Adipocyte (in vitro differentiated cells): ENCODE results near the gene ALG1L2.
A peak's percentile ranks its signal among the peaks of the same experiment; 100 is the strongest.
"Not testable (repeated sequence)": the region's sequence is repeated elsewhere in the genome, so short reads cannot be mapped to it uniquely, and the experiment has no call there.

Source experiments
- DNase-seq: peaks from one replicate; pipeline ENCODE4 v3.0.0-alpha.2; 2015; ENCODE audit warnings: low read depth
- H3K27me3 ChIP-seq: replicated peaks from 2 replicates; pipeline ENCODE4 v1.7.0; 2013; ENCODE audit warnings: mild to moderate bottlenecking, low read length, moderate library complexity; ENCODE audit not compliant: control insufficient read depth, insufficient read depth
- H3K36me3 ChIP-seq: 2 replicates; pipeline ENCODE4 v1.7.0; 2013; ENCODE audit warnings: low read length, mild to moderate bottlenecking, moderate library complexity; ENCODE audit not compliant: control insufficient read depth, insufficient read depth, severe bottlenecking
- H3K4me1 ChIP-seq: 2 replicates; pipeline ENCODE4 v1.7.0; 2013; ENCODE audit warnings: mild to moderate bottlenecking, low read length, moderate library complexity; ENCODE audit not compliant: control insufficient read depth, insufficient read depth
- H3K4me3 ChIP-seq: 2 replicates; pipeline ENCODE4 v1.7.0; 2013; ENCODE audit warnings: mild to moderate bottlenecking, low read length, moderate library complexity
- H3K9ac ChIP-seq: 2 replicates; pipeline ENCODE4 v1.7.0; 2013; ENCODE audit warnings: mild to moderate bottlenecking, low read length, moderate library complexity
- H3K9me3 ChIP-seq: 2 replicates; pipeline ENCODE4 v1.7.0; 2013; ENCODE audit warnings: mild to moderate bottlenecking, low read length, moderate library complexity; ENCODE audit not compliant: control insufficient read depth

ALG1L2 gene

DNA sequence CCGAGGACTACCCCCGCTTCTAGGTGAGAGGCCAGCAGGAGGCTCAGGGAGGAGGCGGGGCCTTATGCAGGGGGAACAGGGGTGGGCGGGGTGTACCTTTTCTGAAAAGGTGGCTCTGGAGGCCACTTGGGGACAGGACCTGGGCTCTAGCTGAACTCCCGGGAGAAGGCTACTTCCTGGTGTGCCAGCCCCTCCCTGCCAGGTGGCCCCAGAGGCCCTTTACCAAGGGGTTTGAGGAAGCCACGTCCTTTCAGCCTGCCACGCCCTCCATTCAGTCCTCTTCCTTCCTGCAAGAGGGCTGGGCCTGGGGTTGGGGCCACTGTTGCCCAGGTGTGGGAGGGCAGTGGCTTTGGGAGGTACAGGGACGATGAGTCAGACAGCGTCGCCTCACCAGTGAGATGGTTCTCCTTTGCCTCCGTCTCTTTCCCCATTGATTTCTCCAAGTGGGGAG is 12.9 kb downstream of the ALG1L2 start:
- not testable (repeated sequence) for H3K9ac ChIP-seq, H3K36me3 ChIP-seq, DNase-seq, H3K4me1 ChIP-seq, H3K4me3 ChIP-seq, H3K27me3 ChIP-seq, H3K9me3 ChIP-seq

DNA sequence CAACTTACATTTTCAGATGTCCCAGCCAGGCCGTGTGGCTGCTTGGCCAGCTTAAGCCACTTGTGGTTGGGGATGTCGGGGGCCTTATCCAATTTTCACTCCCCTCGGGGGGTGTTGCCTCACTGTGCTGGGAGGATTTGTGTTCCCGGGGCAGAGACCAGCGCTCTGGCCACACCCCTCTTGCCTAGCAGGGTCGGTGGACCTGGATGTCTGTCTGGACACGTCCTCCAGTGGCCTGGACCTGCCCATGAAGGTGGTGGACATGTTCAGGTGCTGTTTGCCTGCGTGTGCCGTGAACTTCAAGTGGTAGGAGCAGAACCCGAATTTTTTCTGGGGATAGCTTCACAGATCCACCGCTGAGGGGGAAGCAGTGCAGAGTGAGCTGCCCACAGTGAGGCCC is 14.2 kb downstream of the ALG1L2 start:
- H3K4me3 ChIP-seq = peak overlapping the region; percentile 44
- not testable (repeated sequence) for DNase-seq, H3K36me3 ChIP-seq

DNA sequence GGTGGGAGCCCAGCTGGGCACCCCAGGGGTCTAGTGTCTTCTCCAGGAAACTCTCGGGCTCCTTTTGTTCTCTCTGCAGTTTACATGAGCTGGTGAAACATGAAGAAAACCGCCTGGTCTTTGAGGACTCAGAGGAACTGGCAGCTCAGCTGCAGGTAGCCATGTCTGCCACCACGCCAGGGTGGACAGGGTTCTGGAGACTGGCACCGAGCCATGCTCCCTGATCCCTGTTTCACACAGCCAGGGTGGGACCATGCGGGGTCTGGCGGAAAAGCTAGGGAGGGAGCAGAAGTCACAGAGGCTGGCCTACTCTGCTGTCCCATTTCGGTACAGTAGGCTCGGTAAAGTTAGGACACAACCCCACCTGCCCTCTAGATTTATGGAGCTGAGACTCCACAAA is 15.5 kb downstream of the ALG1L2 start:
- not testable (repeated sequence) for H3K36me3 ChIP-seq, H3K4me3 ChIP-seq, H3K27me3 ChIP-seq, H3K9ac ChIP-seq, DNase-seq, H3K4me1 ChIP-seq, H3K9me3 ChIP-seq

More for the DNA sequence above, 14.2 kb downstream of the ALG1L2 start:
- H3K9me3 ChIP-seq, H3K4me1 ChIP-seq, H3K9ac ChIP-seq, H3K27me3 ChIP-seq: not testable (repeated sequence)

DNA sequence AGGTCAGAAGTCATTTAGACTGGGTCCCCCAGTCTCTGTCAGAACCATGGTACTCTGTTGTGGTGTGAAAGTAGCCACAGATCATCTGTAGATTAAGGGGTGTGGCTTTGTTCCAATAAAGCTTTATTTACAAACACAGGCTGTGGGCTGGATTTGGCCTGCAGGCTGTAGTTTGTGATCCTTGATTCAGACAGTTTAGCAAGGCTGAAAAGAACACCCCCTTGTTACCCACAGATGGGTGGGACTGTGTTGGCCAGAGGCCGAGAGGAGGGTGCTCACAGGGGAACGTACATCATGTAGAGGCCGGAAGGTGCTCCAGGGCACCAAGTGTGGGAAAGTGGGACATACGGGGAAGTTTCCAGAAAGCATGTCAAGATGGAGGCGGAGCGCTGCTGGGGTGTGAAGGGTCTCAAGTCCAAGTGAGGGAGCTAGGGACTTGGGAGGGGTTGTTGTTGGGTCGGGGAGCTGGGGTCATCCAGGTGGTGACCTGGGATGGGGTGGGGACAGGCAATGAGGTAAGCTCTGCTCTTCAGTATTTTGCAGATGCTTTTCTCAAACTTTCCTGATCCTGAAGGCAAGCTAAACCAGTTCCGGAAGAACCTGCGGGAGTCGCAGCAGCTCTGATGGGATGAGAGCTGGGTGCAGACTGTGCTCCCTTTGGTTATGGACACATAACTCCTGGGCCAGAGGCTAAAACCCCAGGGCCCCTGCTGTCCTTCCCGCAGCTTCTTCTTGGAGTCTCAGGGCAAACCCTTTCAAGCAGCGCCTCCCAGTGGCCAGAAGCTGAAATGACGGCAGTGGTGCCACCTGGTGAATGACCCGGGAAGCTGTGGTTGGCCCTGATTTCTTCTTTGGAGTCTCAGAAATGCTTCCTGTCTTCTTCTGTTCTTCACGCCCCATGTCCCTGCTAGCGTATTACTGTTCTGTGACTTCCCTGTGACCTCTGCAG is 16.3 kb downstream of the ALG1L2 start:
- not testable (repeated sequence) for H3K9me3 ChIP-seq, DNase-seq, H3K27me3 ChIP-seq, H3K36me3 ChIP-seq, H3K4me1 ChIP-seq, H3K9ac ChIP-seq, H3K4me3 ChIP-seq

DNA sequence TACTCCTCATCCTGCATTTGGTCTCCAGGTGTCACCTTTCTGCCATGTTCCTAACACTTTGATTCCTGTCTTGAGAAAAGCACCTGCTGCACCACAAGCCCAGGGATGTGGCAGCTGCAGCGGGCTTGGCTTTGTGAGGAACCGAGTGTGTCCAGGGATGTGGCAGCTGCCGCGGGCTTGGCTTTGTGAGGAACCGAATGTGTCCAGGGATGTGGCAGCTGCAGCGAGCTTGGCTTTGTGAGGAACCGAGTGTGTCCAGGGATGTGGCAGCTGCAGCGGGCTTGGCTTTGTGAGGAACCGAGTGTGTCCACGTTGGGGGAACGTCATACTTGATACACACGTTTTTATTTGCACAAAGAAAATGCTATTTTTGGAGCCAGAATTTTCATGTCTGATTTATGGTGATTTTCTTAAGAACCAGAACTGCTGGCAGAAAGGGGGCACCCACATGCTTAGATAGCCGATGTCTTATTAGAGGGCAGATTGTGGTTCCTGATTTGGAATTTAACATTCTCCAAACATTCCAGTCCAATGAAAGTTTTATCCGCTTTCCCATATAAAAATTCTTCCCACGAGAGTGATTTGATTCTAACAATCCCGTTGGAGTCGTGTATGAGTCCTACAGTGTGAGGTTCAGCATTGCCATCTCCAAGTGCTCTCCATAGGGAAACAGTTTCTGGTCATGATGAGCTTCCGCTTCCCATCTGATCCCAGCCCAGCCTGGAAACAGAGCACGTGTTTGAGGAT is 17.2 kb downstream of the ALG1L2 start:
- H3K27me3 ChIP-seq, H3K4me3 ChIP-seq, H3K36me3 ChIP-seq, H3K4me1 ChIP-seq, H3K9ac ChIP-seq, DNase-seq, H3K9me3 ChIP-seq: not testable (repeated sequence)

DNA sequence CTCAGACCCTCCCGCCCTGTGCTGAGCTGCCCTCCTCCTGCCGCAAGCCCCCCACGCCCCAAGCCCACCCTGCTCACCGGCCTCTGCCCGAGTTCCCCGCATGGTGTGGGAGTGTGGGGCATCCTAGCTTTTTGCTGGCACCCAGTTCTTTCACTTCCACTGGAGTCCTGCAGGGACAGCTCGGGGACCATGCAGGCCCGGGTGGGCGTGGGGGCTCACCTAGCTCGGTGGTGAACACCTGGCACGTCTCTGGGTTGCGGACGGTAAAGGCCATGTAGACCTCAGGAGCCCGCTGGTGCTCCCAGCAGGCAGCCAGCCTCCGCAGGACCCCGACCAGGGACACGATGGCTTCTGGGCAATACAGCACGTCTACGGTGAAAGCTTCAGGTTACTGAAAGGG is 20.9 kb downstream of the ALG1L2 start:
- not testable (repeated sequence) for H3K4me1 ChIP-seq, H3K9ac ChIP-seq, H3K4me3 ChIP-seq, DNase-seq, H3K36me3 ChIP-seq, H3K27me3 ChIP-seq, H3K9me3 ChIP-seq

DNA sequence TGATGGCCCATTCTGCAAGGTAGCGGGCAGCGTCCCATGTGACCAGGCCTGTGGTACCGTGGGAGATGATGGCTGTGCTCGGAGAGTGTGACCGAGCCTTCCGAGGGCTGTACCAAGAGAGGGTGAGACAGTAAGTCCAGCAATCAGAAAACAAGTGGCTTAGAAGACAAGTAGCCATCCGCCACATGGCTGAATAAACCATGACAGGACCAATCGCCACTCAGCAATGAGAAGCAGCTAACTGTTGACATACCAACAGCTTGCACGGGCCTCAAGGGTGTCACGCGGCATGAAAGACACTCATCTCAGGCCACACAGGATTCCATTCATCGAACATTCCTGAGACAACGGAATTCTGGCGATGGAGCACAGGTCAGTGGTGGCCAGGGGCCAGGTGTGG is 22.6 kb downstream of the ALG1L2 start:
- H3K9ac ChIP-seq, H3K36me3 ChIP-seq, H3K4me3 ChIP-seq, DNase-seq, H3K27me3 ChIP-seq, H3K4me1 ChIP-seq, H3K9me3 ChIP-seq: not testable (repeated sequence)

DNA sequence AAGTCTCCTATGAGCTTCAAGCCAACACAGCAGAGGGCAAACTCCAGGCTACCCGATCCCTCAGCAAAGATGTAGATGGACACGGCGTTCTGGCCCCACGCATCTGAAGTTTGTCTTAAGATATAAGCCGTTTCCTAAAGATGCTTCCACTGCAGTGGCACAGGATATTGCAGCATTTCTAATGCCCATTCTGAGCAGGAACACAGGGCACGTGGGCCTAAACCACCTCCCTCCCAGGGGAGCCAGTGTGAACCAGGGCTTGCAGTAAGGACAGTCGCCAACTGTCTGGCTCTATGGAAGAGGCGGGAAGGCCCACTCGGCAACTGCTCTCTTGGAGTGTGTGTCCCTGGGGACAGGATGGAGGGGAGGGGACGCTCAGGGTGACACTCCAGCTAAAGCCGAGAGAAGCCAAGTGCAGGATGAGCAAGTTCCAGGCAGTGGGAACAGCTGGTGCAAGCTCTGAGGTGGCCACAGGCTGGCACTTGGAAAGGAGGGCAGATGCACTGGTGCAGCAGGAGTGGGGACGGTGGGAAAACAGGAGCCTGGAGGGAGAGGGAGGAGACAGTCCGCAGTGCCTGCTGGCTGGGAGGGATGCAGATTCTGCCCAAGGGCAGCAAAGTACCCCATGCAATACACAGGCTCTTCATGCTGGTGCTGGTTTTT is 25.8 kb downstream of the ALG1L2 start:
- H3K27me3 ChIP-seq, DNase-seq, H3K9ac ChIP-seq, H3K4me1 ChIP-seq, H3K4me3 ChIP-seq, H3K9me3 ChIP-seq, H3K36me3 ChIP-seq: not testable (repeated sequence)

DNA sequence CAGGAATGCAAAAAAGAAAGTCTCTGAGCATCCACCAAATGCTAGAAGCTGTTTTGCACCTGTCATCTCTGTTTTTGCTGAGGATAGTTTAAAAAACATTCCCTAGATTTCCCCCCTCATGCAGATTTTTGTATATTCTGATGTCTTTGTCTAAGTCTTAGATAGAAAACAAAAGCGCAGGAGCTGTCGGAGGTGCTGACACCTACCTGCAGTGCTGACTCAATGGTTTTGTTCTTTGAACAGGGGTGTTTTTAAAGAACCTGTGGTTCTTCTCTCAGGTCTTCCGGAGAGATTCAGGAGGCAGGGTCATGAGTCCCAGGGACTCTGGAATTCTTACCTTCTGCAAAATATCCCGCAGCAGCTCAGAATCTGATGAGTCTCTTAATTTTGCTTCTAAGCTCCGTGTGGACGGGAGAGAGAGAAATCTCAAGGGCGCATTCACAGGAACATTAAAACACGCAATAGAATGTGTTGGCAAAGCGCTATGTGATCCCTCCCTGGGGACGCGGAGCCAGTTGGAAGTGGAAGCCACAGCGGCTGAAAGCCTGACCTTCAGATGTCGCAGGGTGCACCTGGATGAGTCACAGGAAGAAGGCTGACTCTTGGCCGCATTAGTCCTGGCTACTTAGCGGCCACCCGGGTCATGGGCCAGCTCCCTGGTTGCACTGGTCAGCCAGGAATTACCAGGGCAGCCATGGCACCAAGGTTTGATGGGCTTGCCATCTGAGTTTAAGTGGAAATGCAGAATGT is 27.4 kb downstream of the ALG1L2 start:
- not testable (repeated sequence) for H3K9ac ChIP-seq, H3K36me3 ChIP-seq, DNase-seq, H3K27me3 ChIP-seq, H3K9me3 ChIP-seq, H3K4me3 ChIP-seq, H3K4me1 ChIP-seq

DNA sequence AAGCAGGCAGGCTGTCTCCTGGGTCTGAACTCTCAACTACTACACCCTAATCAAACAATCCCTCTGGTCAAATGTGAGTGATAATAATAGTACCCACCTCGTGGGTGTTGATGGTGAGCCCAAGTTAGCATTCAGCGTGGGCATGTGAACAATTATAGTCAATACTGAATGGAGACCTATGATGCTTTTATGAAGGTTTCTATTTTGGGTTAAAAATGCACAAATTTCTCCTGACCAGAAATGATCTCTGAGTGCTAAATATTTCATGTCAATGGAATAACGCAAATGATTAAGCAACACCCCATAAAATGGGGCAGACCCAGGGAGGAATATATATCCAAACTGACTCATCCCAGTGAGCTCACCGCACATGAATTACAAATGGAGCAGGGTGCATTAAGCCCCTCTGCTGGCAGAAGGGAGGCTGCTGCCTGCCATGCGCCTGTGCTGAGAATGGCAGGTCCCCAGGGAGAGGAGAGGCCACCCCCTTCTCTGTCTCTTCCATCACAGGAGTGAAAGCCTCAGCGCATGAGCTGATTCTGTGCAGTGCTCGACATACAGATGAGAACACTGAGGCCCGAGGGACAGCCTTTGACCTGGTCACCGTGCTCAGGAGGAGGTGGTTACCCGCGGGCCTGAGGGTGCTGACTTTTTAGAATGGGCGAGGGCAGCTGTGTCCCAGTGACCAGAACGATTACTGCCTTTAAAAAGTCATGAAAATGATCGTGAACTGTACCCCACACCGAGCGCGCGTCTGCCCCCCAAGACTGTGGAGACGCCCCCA is 28.9 kb downstream of the ALG1L2 start:
- Histone ChIP-seq H3K4me3 (peak overlapping the region; percentile 86), H3K9ac (peak overlapping the region; percentile 87)
- not testable (repeated sequence) for H3K36me3 ChIP-seq, H3K4me1 ChIP-seq, H3K9me3 ChIP-seq, H3K27me3 ChIP-seq
- peak; percentile 49 for DNase-seq
